ENCODE data around the gene ENTPD1. TPM values are rescaled to one million over a fixed set of nuclear protein-coding genes. Genes with fewer than 3 reads are reported as not detected.
A peak's percentile ranks its signal among the peaks of the same experiment; 100 is the strongest.
"Not testable (repeated sequence)": the region's sequence is repeated elsewhere in the genome, so short reads cannot be mapped to it uniquely, and the experiment has no call there.

Gene ENTPD1
- total RNA-seq, 1 donor from 2014 or later, result 9.4 TPM

GRCh38 chr10:95866467-95866842 lies 110.5 kb downstream of the ENTPD1 start:
- no peak for DNase-seq

GRCh38 chr10:95867866-95868265 lies 111.9 kb downstream of the ENTPD1 start:
- DNase-seq, result no peak

- no peak for DNase-seq
Observed at GRCh38 chr10:95872158-95872711, 116.3 kb downstream of the ENTPD1 start.

- no peak for DNase-seq
Observed at GRCh38 chr10:95873139-95873538, 117.2 kb downstream of the ENTPD1 start.

- DNase-seq, result no peak
Observed at GRCh38 chr10:95873651-95874050, 117.7 kb downstream of the ENTPD1 start.

GRCh38 chr10:95874783-95875182 lies 118.8 kb downstream of the ENTPD1 start:
- not testable (repeated sequence) for DNase-seq

- no peak for DNase-seq
Observed at GRCh38 chr10:95876756-95877155, 120.8 kb downstream of the ENTPD1 start.

- no peak for DNase-seq
Observed at GRCh38 chr10:95877881-95878280, 121.9 kb downstream of the ENTPD1 start.

GRCh38 chr10:95880704-95881103 lies 124.7 kb downstream of the ENTPD1 start:
- no peak for DNase-seq

- DNase-seq, result no peak
Observed at GRCh38 chr10:95881316-95881715, 125.4 kb downstream of the ENTPD1 start.

- DNase-seq, result no peak
Observed at GRCh38 chr10:95889830-95890229, 133.9 kb downstream of the ENTPD1 start.

- no peak for DNase-seq
Observed at GRCh38 chr10:95896071-95896850, 140.3 kb downstream of the ENTPD1 start.

GRCh38 chr10:95905897-95906580 lies 150.1 kb downstream of the ENTPD1 start:
- DNase-seq, result not testable (repeated sequence)

- peak; percentile 19 for DNase-seq
Observed at GRCh38 chr10:95906677-95907455, 150.9 kb downstream of the ENTPD1 start.

GRCh38 chr10:95907456-95908253 lies 151.7 kb downstream of the ENTPD1 start, which contains the start of gene CC2D2B:
Gene CC2D2B (plus strand): TSS chr10:95907975. CDS start chr10:95911324, 3,349 bp downstream.
- peak; percentile 87 for DNase-seq

- no peak for DNase-seq
Observed at GRCh38 chr10:95908450-95908849, 152.5 kb downstream of the ENTPD1 start.

- no peak for DNase-seq
Observed at GRCh38 chr10:95909561-95909960, 153.6 kb downstream of the ENTPD1 start.

GRCh38 chr10:95916039-95916438 lies 160.1 kb downstream of the ENTPD1 start:
- not testable (repeated sequence) for DNase-seq

Data from occipital lobe (tissue), 2 donors.